ENCODE data around the gene ELN. TPM values are rescaled to one million over a fixed set of nuclear protein-coding genes. Genes with fewer than 3 reads are reported as not detected.

Gene ELN
- total RNA-seq, 1 donor from 2014 or later = 0.47 TPM

GRCh38 chr7:73985737-73986141, 42.2 kb upstream of the ELN start:
- H3K4me1 ChIP-seq = peaks cover 3% of the 10 kb centered on the region
- no peak overlapping the region for H3K27ac Mint-ChIP-seq
- no peaks in the 10 kb centered on the region for H3K36me3 Mint-ChIP-seq
- DNase-seq (ENCODE audit: low spot score) = no peak
- no peaks in the 10 kb centered on the region for H3K79me2 ChIP-seq (ENCODE audit: low read depth)
- peaks cover 12% of the 10 kb centered on the region for H3K4me1 Mint-ChIP-seq
- no peaks in the 10 kb centered on the region for H3K27me3 ChIP-seq
- no peak overlapping the region for H3K4me3 ChIP-seq
- H3K4me3 Mint-ChIP-seq = no peak overlapping the region
- no peak for TF ChIP-seq EZH2 (IDR thresholded peaks at IDR 0.05)
- TF ChIP-seq CTCF (IDR thresholded peaks at IDR 0.05) = no peak
- no peak for TF ChIP-seq EZH2phosphoT487 (IDR thresholded peaks at IDR 0.05)
- no peak overlapping the region for H3K4me2 ChIP-seq
- H3K9me3 Mint-ChIP-seq = no peaks in the 10 kb centered on the region
- H3K27ac ChIP-seq = no peak overlapping the region
- H3K36me3 ChIP-seq = no peaks in the 10 kb centered on the region
- peaks cover 5% of the 10 kb centered on the region for H3K27me3 Mint-ChIP-seq (ENCODE audit: insufficient read depth, low read depth)
- peak overlapping the region; percentile 34 for H2AFZ ChIP-seq (replicated peaks)
- H4K20me1 ChIP-seq (ENCODE audit: low read depth) = no peaks in the 10 kb centered on the region
- no peak overlapping the region for H3K9ac ChIP-seq
- no peaks in the 10 kb centered on the region for H3F3A ChIP-seq (ENCODE audit: low read depth)
- no peaks in the 10 kb centered on the region for H3K9me3 ChIP-seq (ENCODE audit: low read depth)

GRCh38 chr7:73986158-73986631, 41.8 kb upstream of the ELN start:
- H3K27ac Mint-ChIP-seq = no peak overlapping the region
- TF ChIP-seq EZH2phosphoT487 (IDR thresholded peaks at IDR 0.05) (no peak), CTCF (IDR thresholded peaks at IDR 0.05) (no peak), EZH2 (IDR thresholded peaks at IDR 0.05) (no peak)
- Histone ChIP-seq H3K9ac (no peak overlapping the region), H3K4me3 (no peak overlapping the region), H3K36me3 (no peaks in the 10 kb centered on the region), H3K79me2 (ENCODE audit: low read depth) (no peaks in the 10 kb centered on the region), H2AFZ (replicated peaks) (no peak overlapping the region), H3K4me2 (no peak overlapping the region), H3K27me3 (no peaks in the 10 kb centered on the region), H3K4me1 (peaks cover 3% of the 10 kb centered on the region), H4K20me1 (ENCODE audit: low read depth) (no peaks in the 10 kb centered on the region), H3K27ac (no peak overlapping the region), H3F3A (ENCODE audit: low read depth) (no peaks in the 10 kb centered on the region), H3K9me3 (ENCODE audit: low read depth) (no peaks in the 10 kb centered on the region)
- H3K4me3 Mint-ChIP-seq = no peak overlapping the region
- no peaks in the 10 kb centered on the region for H3K36me3 Mint-ChIP-seq
- H3K4me1 Mint-ChIP-seq = peaks cover 12% of the 10 kb centered on the region
- peak; percentile 21 for DNase-seq (ENCODE audit: low spot score)
- no peaks in the 10 kb centered on the region for H3K9me3 Mint-ChIP-seq
- peaks cover 5% of the 10 kb centered on the region for H3K27me3 Mint-ChIP-seq (ENCODE audit: insufficient read depth, low read depth)

GRCh38 chr7:73987298-73987697, 40.7 kb upstream of the ELN start:
- TF ChIP-seq EZH2 (IDR thresholded peaks at IDR 0.05) = no peak
- TF ChIP-seq EZH2phosphoT487 (IDR thresholded peaks at IDR 0.05) = no peak
- TF ChIP-seq CTCF (IDR thresholded peaks at IDR 0.05) = no peak
- no peak overlapping the region for H3K9ac ChIP-seq
- H3K9me3 ChIP-seq (ENCODE audit: low read depth) = no peaks in the 10 kb centered on the region
- no peak overlapping the region for H3K27ac ChIP-seq
- no peaks in the 10 kb centered on the region for H3K9me3 Mint-ChIP-seq
- peaks cover 3% of the 10 kb centered on the region for H3K27me3 Mint-ChIP-seq (ENCODE audit: insufficient read depth, low read depth)
- no peak overlapping the region for H3K27ac Mint-ChIP-seq
- no peaks in the 10 kb centered on the region for H3F3A ChIP-seq (ENCODE audit: low read depth)
- H4K20me1 ChIP-seq (ENCODE audit: low read depth) = no peaks in the 10 kb centered on the region
- DNase-seq (ENCODE audit: low spot score) = no peak
- no peaks in the 10 kb centered on the region for H3K27me3 ChIP-seq
- no peak overlapping the region for H2AFZ ChIP-seq (replicated peaks)
- H3K4me1 Mint-ChIP-seq = peaks cover 4% of the 10 kb centered on the region
- H3K79me2 ChIP-seq (ENCODE audit: low read depth) = no peaks in the 10 kb centered on the region
- no peaks in the 10 kb centered on the region for H3K36me3 ChIP-seq
- no peak overlapping the region for H3K4me3 ChIP-seq
- no peaks in the 10 kb centered on the region for H3K4me1 ChIP-seq
- no peaks in the 10 kb centered on the region for H3K36me3 Mint-ChIP-seq
- H3K4me3 Mint-ChIP-seq = no peak overlapping the region
- H3K4me2 ChIP-seq = no peak overlapping the region
